ENCODE results near the gene BNIP2.

Gene BNIP2

DNA sequence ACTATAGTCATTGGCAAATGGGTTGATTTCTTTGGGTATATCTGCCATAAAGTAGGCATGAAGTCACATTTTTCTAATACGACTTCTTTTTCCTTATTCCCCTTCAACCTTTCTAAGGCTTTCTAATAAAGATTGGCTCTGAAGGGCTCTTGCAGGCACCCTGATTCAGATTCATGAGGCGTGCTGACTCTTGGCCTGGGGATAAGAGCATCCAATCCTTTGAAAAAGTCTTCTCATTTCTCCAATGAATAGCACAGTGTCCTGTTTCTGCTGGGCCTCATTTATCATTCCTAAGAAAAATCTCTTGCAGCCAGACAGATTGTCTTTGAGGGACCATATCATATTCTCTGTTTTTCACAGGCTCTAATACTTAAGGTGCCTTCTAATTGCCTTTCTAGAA is 32.3 kb upstream of the BNIP2 start:
- Histone ChIP-seq H3K27me3 (ENCODE audit: insufficient read depth, insufficient read length) (no peaks in the 10 kb centered on the region), H3K36me3 (ENCODE audit: insufficient read depth, insufficient read length, low read length) (no peaks in the 10 kb centered on the region), H3K9ac (ENCODE audit: insufficient read length, low read depth) (no peak overlapping the region), H3K9me3 (ENCODE audit: insufficient read depth, low read length) (no peaks in the 10 kb centered on the region), H3K4me3 (ENCODE audit: insufficient read length, low read depth) (no peak overlapping the region), H3K4me1 (ENCODE audit: insufficient read depth, insufficient read length) (no peaks in the 10 kb centered on the region)
- TF ChIP-seq ZNF274 (IDR thresholded peaks at IDR 0.05; ENCODE audit: low read depth, low read length) (no peak), YY1 (IDR thresholded peaks at IDR 0.05; ENCODE audit: insufficient read depth, insufficient read length) (no peak), SUZ12 (IDR thresholded peaks at IDR 0.05; ENCODE audit: extremely low read depth, insufficient read depth, insufficient read length) (no peak)
- no peak for DNase-seq (ENCODE audit: low read depth, low spot score)

DNA sequence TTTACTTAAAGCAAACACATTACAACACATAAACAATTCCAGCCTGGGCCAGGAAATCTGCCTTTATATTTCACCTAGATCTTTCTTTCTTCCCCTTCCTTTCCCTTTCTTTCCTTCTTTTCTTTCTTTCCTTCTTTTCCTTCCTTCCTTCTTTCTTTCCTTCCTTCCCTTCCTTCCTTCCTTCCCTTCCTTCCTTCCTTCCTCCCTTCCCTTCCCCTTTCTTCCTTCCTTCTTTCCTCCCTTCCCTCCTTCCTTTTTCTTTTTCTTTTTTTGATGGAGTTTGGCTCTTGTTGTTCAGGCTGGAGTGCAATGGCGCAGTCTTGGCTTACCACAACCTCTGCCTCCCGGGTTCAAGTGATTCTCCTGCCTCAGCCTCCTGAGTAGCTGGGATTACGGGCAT is 24.1 kb upstream of the BNIP2 start:
- Histone ChIP-seq H3K36me3 (ENCODE audit: insufficient read depth, insufficient read length, low read length) (no peaks in the 10 kb centered on the region), H3K4me3 (ENCODE audit: insufficient read length, low read depth) (no peak overlapping the region), H3K9me3 (ENCODE audit: insufficient read depth, low read length) (no peaks in the 10 kb centered on the region), H3K9ac (ENCODE audit: insufficient read length, low read depth) (no peak overlapping the region), H3K4me1 (ENCODE audit: insufficient read depth, insufficient read length) (no peaks in the 10 kb centered on the region), H3K27me3 (ENCODE audit: insufficient read depth, insufficient read length) (no peaks in the 10 kb centered on the region)
- no peak for TF ChIP-seq SUZ12 (IDR thresholded peaks at IDR 0.05; ENCODE audit: extremely low read depth, insufficient read depth, insufficient read length)
- no peak for TF ChIP-seq YY1 (IDR thresholded peaks at IDR 0.05; ENCODE audit: insufficient read depth, insufficient read length)
- no peak for TF ChIP-seq ZNF274 (IDR thresholded peaks at IDR 0.05; ENCODE audit: low read depth, low read length)
- DNase-seq (ENCODE audit: low read depth, low spot score), result no peak

DNA sequence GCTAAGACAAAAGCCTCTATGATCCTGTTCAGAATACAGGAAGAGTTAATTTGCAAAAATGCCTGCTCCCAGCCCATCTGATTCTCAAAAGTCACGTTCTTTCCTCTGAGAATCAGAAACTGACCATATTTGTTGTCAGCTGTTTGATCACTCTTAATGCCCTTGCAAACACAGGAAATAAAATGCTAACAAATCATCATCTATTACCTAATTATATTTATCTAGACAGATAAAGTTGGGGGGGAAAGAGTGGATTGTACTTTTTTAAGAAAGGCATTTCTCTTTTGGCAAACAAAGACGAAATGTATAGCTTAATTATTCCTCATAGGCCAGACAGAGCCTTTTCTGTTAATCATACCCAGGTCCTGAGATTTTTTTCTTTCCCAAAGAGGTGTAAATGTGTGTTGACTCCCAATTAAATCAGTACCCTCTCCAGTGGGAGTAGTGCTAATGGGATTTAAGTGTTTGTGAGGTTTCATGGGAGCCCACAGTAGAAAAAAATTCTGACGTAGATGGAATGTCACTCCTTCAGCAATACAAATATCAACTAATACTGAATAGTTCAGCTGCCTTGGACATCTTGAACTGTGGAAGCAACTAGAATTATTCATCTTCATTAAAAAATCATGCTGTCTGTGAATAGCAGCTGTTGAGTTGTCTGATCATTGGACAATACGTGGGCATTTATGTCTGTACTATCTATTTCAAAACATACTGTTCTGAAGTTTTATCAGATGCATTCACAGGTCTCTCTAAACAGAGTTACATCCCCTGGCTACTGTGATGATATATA is 22.5 kb upstream of the BNIP2 start:
- Histone ChIP-seq H3K27me3 (ENCODE audit: insufficient read depth, insufficient read length) (no peaks in the 10 kb centered on the region), H3K9ac (ENCODE audit: insufficient read length, low read depth) (no peak overlapping the region), H3K4me3 (ENCODE audit: insufficient read length, low read depth) (no peak overlapping the region), H3K9me3 (ENCODE audit: insufficient read depth, low read length) (no peaks in the 10 kb centered on the region), H3K4me1 (ENCODE audit: insufficient read depth, insufficient read length) (no peaks in the 10 kb centered on the region), H3K36me3 (ENCODE audit: insufficient read depth, insufficient read length, low read length) (no peaks in the 10 kb centered on the region)
- no peak for DNase-seq (ENCODE audit: low read depth, low spot score)
- TF ChIP-seq SUZ12 (IDR thresholded peaks at IDR 0.05; ENCODE audit: extremely low read depth, insufficient read depth, insufficient read length) (no peak), YY1 (IDR thresholded peaks at IDR 0.05; ENCODE audit: insufficient read depth, insufficient read length) (no peak), ZNF274 (IDR thresholded peaks at IDR 0.05; ENCODE audit: low read depth, low read length) (no peak)

DNA sequence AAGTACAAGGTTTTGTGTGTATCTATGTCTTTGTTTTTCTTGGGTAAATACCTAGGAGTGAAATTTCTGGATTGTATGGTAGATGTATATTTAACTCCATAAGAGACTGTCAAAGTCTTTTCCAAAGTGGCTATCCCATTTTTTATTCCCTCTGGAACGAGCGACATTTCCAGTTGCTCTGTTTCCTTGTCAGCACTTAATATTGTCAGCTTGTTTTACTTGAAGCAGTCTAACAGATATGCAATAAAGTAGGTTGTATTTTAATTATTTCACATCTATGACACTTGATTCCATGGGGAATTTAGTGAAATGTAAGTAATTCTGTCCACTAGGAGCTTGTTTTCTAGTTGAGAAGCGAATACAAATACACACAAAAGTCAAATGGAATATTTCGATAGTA is 18.5 kb upstream of the BNIP2 start:
- H3K27me3 ChIP-seq (ENCODE audit: insufficient read depth, insufficient read length), result no peaks in the 10 kb centered on the region
- TF ChIP-seq ZNF274 (IDR thresholded peaks at IDR 0.05; ENCODE audit: low read depth, low read length) (no peak), YY1 (IDR thresholded peaks at IDR 0.05; ENCODE audit: insufficient read depth, insufficient read length) (no peak), SUZ12 (IDR thresholded peaks at IDR 0.05; ENCODE audit: extremely low read depth, insufficient read depth, insufficient read length) (no peak)
- no peak overlapping the region for H3K4me3 ChIP-seq (ENCODE audit: insufficient read length, low read depth)
- no peaks in the 10 kb centered on the region for H3K36me3 ChIP-seq (ENCODE audit: insufficient read depth, insufficient read length, low read length)
- no peak for DNase-seq (ENCODE audit: low read depth, low spot score)
- H3K4me1 ChIP-seq (ENCODE audit: insufficient read depth, insufficient read length), result no peaks in the 10 kb centered on the region
- no peaks in the 10 kb centered on the region for H3K9me3 ChIP-seq (ENCODE audit: insufficient read depth, low read length)
- no peak overlapping the region for H3K9ac ChIP-seq (ENCODE audit: insufficient read length, low read depth)

DNA sequence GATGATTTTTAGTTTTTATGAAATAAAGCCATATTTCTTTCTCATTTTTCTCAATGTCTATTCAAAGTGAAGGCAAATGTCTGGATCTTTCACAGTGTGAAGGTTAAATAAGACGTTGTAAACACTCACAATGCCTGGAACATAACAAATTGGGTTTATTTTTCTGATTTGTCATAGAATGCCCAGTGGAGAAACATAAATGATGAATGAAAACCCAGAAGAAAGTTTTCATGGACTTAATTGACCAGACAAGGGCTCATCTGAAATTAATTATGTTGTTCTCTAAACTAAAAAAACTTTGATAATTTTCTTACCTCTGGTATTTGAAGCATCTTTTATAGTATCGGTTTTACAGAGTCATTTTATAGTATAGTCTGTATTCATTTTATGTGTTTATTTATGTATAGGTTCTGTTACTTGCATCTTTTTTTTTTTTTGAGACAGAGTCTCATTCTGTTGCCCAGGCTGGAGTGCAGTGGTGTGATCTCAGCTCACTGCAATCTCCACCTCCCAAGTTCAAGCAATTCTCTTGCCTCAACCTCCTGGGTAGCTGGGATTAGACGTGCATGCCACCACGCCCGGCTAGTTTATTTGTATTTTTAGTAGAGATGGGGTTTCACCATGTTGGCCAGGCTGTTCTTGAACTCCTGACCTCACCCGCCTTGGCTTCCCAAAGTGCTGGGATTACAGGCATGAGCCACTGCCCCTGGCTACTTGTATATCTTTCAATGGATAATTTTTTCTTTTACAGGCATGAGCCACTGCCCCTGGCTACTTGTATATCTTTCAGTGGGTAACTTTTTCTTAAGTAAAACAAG is 15.1 kb upstream of the BNIP2 start:
- H3K27me3 ChIP-seq (ENCODE audit: insufficient read depth, insufficient read length), result no peaks in the 10 kb centered on the region
- no peak overlapping the region for H3K9ac ChIP-seq (ENCODE audit: insufficient read length, low read depth)
- no peak for TF ChIP-seq YY1 (IDR thresholded peaks at IDR 0.05; ENCODE audit: insufficient read depth, insufficient read length)
- TF ChIP-seq ZNF274 (IDR thresholded peaks at IDR 0.05; ENCODE audit: low read depth, low read length), result no peak
- TF ChIP-seq SUZ12 (IDR thresholded peaks at IDR 0.05; ENCODE audit: extremely low read depth, insufficient read depth, insufficient read length), result no peak
- no peaks in the 10 kb centered on the region for H3K36me3 ChIP-seq (ENCODE audit: insufficient read depth, insufficient read length, low read length)
- DNase-seq (ENCODE audit: low read depth, low spot score), result no peak
- no peaks in the 10 kb centered on the region for H3K4me1 ChIP-seq (ENCODE audit: insufficient read depth, insufficient read length)
- no peaks in the 10 kb centered on the region for H3K9me3 ChIP-seq (ENCODE audit: insufficient read depth, low read length)
- no peak overlapping the region for H3K4me3 ChIP-seq (ENCODE audit: insufficient read length, low read depth)

DNA sequence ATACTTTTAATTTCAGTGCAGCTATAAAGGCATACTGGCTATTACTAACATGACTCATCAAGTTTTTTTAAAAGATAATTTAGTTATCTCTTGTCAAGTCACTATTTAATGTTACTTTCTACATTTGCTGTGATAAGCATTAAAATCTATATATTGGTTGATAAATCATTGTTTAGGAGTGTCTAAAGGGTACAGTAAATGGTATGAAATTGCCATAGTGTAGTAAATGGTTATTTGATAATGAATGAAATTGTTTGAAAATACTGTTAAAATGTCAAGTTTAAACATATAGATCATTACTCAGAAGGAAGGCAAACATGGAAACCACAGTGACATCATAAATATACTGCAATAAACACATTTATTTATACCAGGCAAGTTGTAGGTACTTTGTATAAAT is 13.2 kb upstream of the BNIP2 start:
- H3K36me3 ChIP-seq (ENCODE audit: insufficient read depth, insufficient read length, low read length), result no peaks in the 10 kb centered on the region
- no peaks in the 10 kb centered on the region for H3K4me1 ChIP-seq (ENCODE audit: insufficient read depth, insufficient read length)

DNA sequence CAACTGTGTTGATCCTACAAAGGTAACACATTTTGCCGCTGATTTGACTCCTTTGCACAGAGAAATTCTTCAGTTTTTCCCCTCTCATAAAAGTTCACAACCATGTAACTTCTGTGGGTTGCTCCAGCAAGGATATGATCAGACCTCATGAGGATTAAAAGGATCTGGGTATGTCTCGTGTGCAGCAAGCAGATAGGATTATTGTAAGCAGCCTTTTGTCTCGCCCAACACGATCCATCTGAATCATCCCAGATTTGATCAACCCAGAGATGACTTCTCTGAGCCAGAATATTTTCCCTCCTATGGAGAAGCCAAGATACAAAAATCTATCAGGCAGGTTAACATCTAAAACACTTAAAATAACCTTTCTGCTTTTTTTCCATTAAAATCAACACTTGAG is 12.8 kb upstream of the BNIP2 start:
- H3K4me3 ChIP-seq (ENCODE audit: insufficient read length, low read depth), result no peak overlapping the region
- no peaks in the 10 kb centered on the region for H3K36me3 ChIP-seq (ENCODE audit: insufficient read depth, insufficient read length, low read length)
- H3K9ac ChIP-seq (ENCODE audit: insufficient read length, low read depth), result no peak overlapping the region
- H3K27me3 ChIP-seq (ENCODE audit: insufficient read depth, insufficient read length), result no peaks in the 10 kb centered on the region
- H3K9me3 ChIP-seq (ENCODE audit: insufficient read depth, low read length), result no peaks in the 10 kb centered on the region
- TF ChIP-seq YY1 (IDR thresholded peaks at IDR 0.05; ENCODE audit: insufficient read depth, insufficient read length) (no peak), ZNF274 (IDR thresholded peaks at IDR 0.05; ENCODE audit: low read depth, low read length) (no peak), SUZ12 (IDR thresholded peaks at IDR 0.05; ENCODE audit: extremely low read depth, insufficient read depth, insufficient read length) (no peak)
- no peaks in the 10 kb centered on the region for H3K4me1 ChIP-seq (ENCODE audit: insufficient read depth, insufficient read length)
- DNase-seq (ENCODE audit: low read depth, low spot score), result no peak

More for the DNA sequence above, 13.2 kb upstream of the BNIP2 start:
- Histone ChIP-seq H3K9me3 (ENCODE audit: insufficient read depth, low read length) (no peaks in the 10 kb centered on the region), H3K27me3 (ENCODE audit: insufficient read depth, insufficient read length) (no peaks in the 10 kb centered on the region), H3K9ac (ENCODE audit: insufficient read length, low read depth) (no peak overlapping the region), H3K4me3 (ENCODE audit: insufficient read length, low read depth) (no peak overlapping the region)
- no peak for DNase-seq (ENCODE audit: low read depth, low spot score)
- TF ChIP-seq ZNF274 (IDR thresholded peaks at IDR 0.05; ENCODE audit: low read depth, low read length) (no peak), SUZ12 (IDR thresholded peaks at IDR 0.05; ENCODE audit: extremely low read depth, insufficient read depth, insufficient read length) (no peak), YY1 (IDR thresholded peaks at IDR 0.05; ENCODE audit: insufficient read depth, insufficient read length) (no peak)
